ENCODE data around the gene SHB.

Gene SHB

GRCh38 chr9:37951671-37952449, 117.2 kb downstream of the SHB start:
- no peaks in the 10 kb centered on the region for H3K9me3 ChIP-seq (ENCODE audit: control insufficient read depth, insufficient read depth, low read length)
- H3K4me1 ChIP-seq (ENCODE audit: control insufficient read depth, insufficient read depth, low read length) = no peaks in the 10 kb centered on the region
- no peaks in the 10 kb centered on the region for H3K27me3 ChIP-seq (ENCODE audit: control insufficient read depth, insufficient read depth, low read length)
- H3K36me3 ChIP-seq (ENCODE audit: control insufficient read depth, insufficient read depth, low read length) = peaks cover 10% of the 10 kb centered on the region
- H3K9ac ChIP-seq (ENCODE audit: low read depth, low read length) = no peak overlapping the region
- no peak overlapping the region for H3K4me3 ChIP-seq (ENCODE audit: low read depth, low read length)

- H3K36me3 ChIP-seq (ENCODE audit: control insufficient read depth, insufficient read depth, low read length) = peaks cover 15% of the 10 kb centered on the region
- no peak overlapping the region for H3K9ac ChIP-seq (ENCODE audit: low read depth, low read length)
- H3K4me1 ChIP-seq (ENCODE audit: control insufficient read depth, insufficient read depth, low read length) = no peaks in the 10 kb centered on the region
- H3K27me3 ChIP-seq (ENCODE audit: control insufficient read depth, insufficient read depth, low read length) = no peaks in the 10 kb centered on the region
- H3K9me3 ChIP-seq (ENCODE audit: control insufficient read depth, insufficient read depth, low read length) = no peaks in the 10 kb centered on the region
- H3K4me3 ChIP-seq (ENCODE audit: low read depth, low read length) = no peak overlapping the region
Measured at GRCh38 chr9:37950561-37950960, 118.5 kb downstream of the SHB start.

DNA sequence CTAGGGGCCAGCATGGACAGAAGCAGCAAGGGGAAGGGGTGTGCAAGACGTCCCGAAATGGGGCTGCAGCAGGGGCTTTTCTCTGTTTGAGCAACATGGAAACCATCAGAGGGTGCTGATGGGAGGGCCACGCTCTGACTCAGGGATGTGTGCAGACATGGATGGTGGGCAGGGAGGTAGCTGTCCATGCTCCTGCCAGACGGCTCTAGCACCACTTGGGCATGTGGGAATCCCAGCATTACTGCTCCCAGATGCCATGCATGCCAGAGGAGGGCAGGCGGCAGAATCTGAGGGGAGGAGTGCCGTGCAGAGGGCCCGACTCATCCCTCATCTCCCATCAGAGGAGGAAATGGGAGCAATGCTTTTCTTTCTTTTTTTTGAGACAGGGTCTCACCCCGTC, 119.5 kb downstream of the SHB start:
- Histone ChIP-seq H3K9me3 (ENCODE audit: control insufficient read depth, insufficient read depth, low read length) (no peaks in the 10 kb centered on the region), H3K9ac (ENCODE audit: low read depth, low read length) (no peak overlapping the region), H3K36me3 (ENCODE audit: control insufficient read depth, insufficient read depth, low read length) (peaks cover 15% of the 10 kb centered on the region), H3K27me3 (ENCODE audit: control insufficient read depth, insufficient read depth, low read length) (no peaks in the 10 kb centered on the region), H3K4me3 (ENCODE audit: low read depth, low read length) (no peak overlapping the region), H3K4me1 (ENCODE audit: control insufficient read depth, insufficient read depth, low read length) (no peaks in the 10 kb centered on the region)

GRCh38 chr9:37948417-37948980, 120.5 kb downstream of the SHB start:
- no peaks in the 10 kb centered on the region for H3K9me3 ChIP-seq (ENCODE audit: control insufficient read depth, insufficient read depth, low read length)
- no peaks in the 10 kb centered on the region for H3K4me1 ChIP-seq (ENCODE audit: control insufficient read depth, insufficient read depth, low read length)
- H3K27me3 ChIP-seq (ENCODE audit: control insufficient read depth, insufficient read depth, low read length) = no peaks in the 10 kb centered on the region
- peaks cover 15% of the 10 kb centered on the region for H3K36me3 ChIP-seq (ENCODE audit: control insufficient read depth, insufficient read depth, low read length)
- H3K9ac ChIP-seq (ENCODE audit: low read depth, low read length) = no peak overlapping the region
- no peak overlapping the region for H3K4me3 ChIP-seq (ENCODE audit: low read depth, low read length)

DNA sequence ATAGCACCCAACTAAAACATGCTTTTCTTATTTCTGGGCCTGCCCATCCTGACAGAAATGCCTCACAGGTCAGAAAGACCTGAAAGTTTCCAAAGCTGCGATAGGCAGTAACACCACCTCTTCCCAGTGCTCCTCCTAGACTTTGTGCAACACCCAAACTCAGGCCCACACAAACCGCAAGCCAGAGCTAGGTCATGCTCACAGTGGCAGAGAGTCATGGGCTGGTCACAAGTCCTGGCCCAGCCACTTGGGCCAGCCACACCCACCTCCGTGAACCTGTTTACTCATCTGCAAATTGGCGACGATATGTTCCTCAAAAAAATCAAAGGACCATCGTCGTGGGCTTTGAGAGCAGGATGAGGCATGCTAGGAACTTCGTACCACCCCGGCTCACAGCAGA, 121.0 kb downstream of the SHB start:
- no peaks in the 10 kb centered on the region for H3K4me1 ChIP-seq (ENCODE audit: control insufficient read depth, insufficient read depth, low read length)
- H3K9me3 ChIP-seq (ENCODE audit: control insufficient read depth, insufficient read depth, low read length) = no peaks in the 10 kb centered on the region
- H3K9ac ChIP-seq (ENCODE audit: low read depth, low read length) = no peak overlapping the region
- H3K36me3 ChIP-seq (ENCODE audit: control insufficient read depth, insufficient read depth, low read length) = peaks cover 15% of the 10 kb centered on the region
- no peak overlapping the region for H3K4me3 ChIP-seq (ENCODE audit: low read depth, low read length)
- no peaks in the 10 kb centered on the region for H3K27me3 ChIP-seq (ENCODE audit: control insufficient read depth, insufficient read depth, low read length)

- Histone ChIP-seq H3K9me3 (ENCODE audit: control insufficient read depth, insufficient read depth, low read length) (no peaks in the 10 kb centered on the region), H3K36me3 (ENCODE audit: control insufficient read depth, insufficient read depth, low read length) (peaks cover 15% of the 10 kb centered on the region), H3K9ac (ENCODE audit: low read depth, low read length) (no peak overlapping the region), H3K4me3 (ENCODE audit: low read depth, low read length) (no peak overlapping the region), H3K4me1 (ENCODE audit: control insufficient read depth, insufficient read depth, low read length) (no peaks in the 10 kb centered on the region), H3K27me3 (ENCODE audit: control insufficient read depth, insufficient read depth, low read length) (no peaks in the 10 kb centered on the region)
Measured at GRCh38 chr9:37947471-37947870, 121.6 kb downstream of the SHB start.

GRCh38 chr9:37946971-37947370, 122.1 kb downstream of the SHB start:
- Histone ChIP-seq H3K4me1 (ENCODE audit: control insufficient read depth, insufficient read depth, low read length) (no peaks in the 10 kb centered on the region), H3K4me3 (ENCODE audit: low read depth, low read length) (no peak overlapping the region), H3K36me3 (ENCODE audit: control insufficient read depth, insufficient read depth, low read length) (peaks cover 15% of the 10 kb centered on the region), H3K9me3 (ENCODE audit: control insufficient read depth, insufficient read depth, low read length) (no peaks in the 10 kb centered on the region), H3K9ac (ENCODE audit: low read depth, low read length) (no peak overlapping the region), H3K27me3 (ENCODE audit: control insufficient read depth, insufficient read depth, low read length) (no peaks in the 10 kb centered on the region)

DNA sequence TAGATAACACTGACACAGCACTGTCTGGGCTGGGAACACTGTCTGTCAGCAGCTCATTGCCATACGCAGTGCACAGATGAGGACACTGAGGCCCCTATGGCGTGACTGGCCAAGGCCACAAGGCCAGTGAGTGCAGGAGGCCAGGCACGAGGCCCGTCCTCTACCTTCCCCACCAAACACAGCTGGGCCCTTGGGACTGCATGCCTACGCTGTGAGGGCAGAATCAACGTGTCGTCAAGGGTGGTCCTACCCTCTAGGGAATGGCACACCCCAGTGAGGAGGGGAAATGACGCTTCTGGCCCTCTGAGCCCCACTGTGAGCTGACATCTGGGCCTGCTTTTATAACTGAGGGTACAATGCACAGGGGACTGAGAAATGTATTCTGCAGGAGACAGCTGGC, 123.0 kb downstream of the SHB start:
- Histone ChIP-seq H3K36me3 (ENCODE audit: control insufficient read depth, insufficient read depth, low read length) (peaks cover 15% of the 10 kb centered on the region), H3K4me3 (ENCODE audit: low read depth, low read length) (no peak overlapping the region), H3K9ac (ENCODE audit: low read depth, low read length) (no peak overlapping the region), H3K27me3 (ENCODE audit: control insufficient read depth, insufficient read depth, low read length) (no peaks in the 10 kb centered on the region), H3K4me1 (ENCODE audit: control insufficient read depth, insufficient read depth, low read length) (no peaks in the 10 kb centered on the region), H3K9me3 (ENCODE audit: control insufficient read depth, insufficient read depth, low read length) (no peaks in the 10 kb centered on the region)

GRCh38 chr9:37944671-37945481, 124.2 kb downstream of the SHB start:
- H3K4me3 ChIP-seq (ENCODE audit: low read depth, low read length) = no peak overlapping the region
- H3K9me3 ChIP-seq (ENCODE audit: control insufficient read depth, insufficient read depth, low read length) = no peaks in the 10 kb centered on the region
- H3K9ac ChIP-seq (ENCODE audit: low read depth, low read length) = no peak overlapping the region
- no peaks in the 10 kb centered on the region for H3K27me3 ChIP-seq (ENCODE audit: control insufficient read depth, insufficient read depth, low read length)
- no peaks in the 10 kb centered on the region for H3K4me1 ChIP-seq (ENCODE audit: control insufficient read depth, insufficient read depth, low read length)
- H3K36me3 ChIP-seq (ENCODE audit: control insufficient read depth, insufficient read depth, low read length) = peaks cover 15% of the 10 kb centered on the region

DNA sequence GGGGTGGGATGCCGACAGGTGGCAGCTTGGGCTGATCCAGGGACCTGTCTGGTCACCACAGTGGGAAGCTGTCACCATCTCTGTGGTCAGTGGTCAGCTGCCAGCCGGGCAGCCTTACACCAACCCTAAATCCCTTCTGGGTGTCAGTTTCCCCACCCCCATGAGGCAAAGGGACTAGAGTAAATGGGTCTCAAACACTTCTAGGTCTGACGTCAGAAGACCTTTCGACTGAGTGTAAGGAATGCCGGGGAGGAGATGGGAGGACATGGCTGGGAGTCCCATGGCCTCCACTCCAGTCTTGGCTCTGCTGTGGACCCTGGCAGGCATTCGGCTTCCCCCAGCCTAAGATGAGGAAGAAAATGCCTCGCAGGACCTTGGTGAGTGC, 124.8 kb downstream of the SHB start:
- Histone ChIP-seq H3K9ac (ENCODE audit: low read depth, low read length) (no peak overlapping the region), H3K4me1 (ENCODE audit: control insufficient read depth, insufficient read depth, low read length) (no peaks in the 10 kb centered on the region), H3K4me3 (ENCODE audit: low read depth, low read length) (no peak overlapping the region), H3K9me3 (ENCODE audit: control insufficient read depth, insufficient read depth, low read length) (no peaks in the 10 kb centered on the region), H3K27me3 (ENCODE audit: control insufficient read depth, insufficient read depth, low read length) (no peaks in the 10 kb centered on the region), H3K36me3 (ENCODE audit: control insufficient read depth, insufficient read depth, low read length) (peaks cover 15% of the 10 kb centered on the region)

- H3K36me3 ChIP-seq (ENCODE audit: control insufficient read depth, insufficient read depth, low read length) = peaks cover 15% of the 10 kb centered on the region
- no peak overlapping the region for H3K9ac ChIP-seq (ENCODE audit: low read depth, low read length)
- no peak overlapping the region for H3K4me3 ChIP-seq (ENCODE audit: low read depth, low read length)
- no peaks in the 10 kb centered on the region for H3K27me3 ChIP-seq (ENCODE audit: control insufficient read depth, insufficient read depth, low read length)
- H3K4me1 ChIP-seq (ENCODE audit: control insufficient read depth, insufficient read depth, low read length) = no peaks in the 10 kb centered on the region
- no peaks in the 10 kb centered on the region for H3K9me3 ChIP-seq (ENCODE audit: control insufficient read depth, insufficient read depth, low read length)
Measured at GRCh38 chr9:37943345-37944265, 125.4 kb downstream of the SHB start.
